GM19395 (cell line): ENCODE results near the gene ZMIZ2.
"Not testable (repeated sequence)": the region's sequence is repeated elsewhere in the genome, so short reads cannot be mapped to it uniquely, and the experiment has no call there.

Experiments used
- ATAC-seq: cut with Tn5 transposase; IDR thresholded peaks from one replicate; pipeline ENCODE4 v1.9.1; 2021; ENCODE audit warnings: mild to moderate bottlenecking, moderate library complexity; ENCODE audit not compliant: unreplicated experiment

The ZMIZ2 gene

GRCh38 chr7:44798649-44799305 is 50.1 kb downstream of the ZMIZ2 start:
- ATAC-seq: no peak

- no peak for ATAC-seq
Measured at GRCh38 chr7:44799939-44800338, 51.3 kb downstream of the ZMIZ2 start.

- no peak for ATAC-seq
Measured at GRCh38 chr7:44801890-44802289, 53.2 kb downstream of the ZMIZ2 start.

GRCh38 chr7:44802418-44803025 is 53.9 kb downstream of the ZMIZ2 start:
- no peak for ATAC-seq

- ATAC-seq: not testable (repeated sequence)
Measured at GRCh38 chr7:44803828-44804519, 55.3 kb downstream of the ZMIZ2 start.

- no peak for ATAC-seq
Measured at GRCh38 chr7:44805950-44806349, 57.3 kb downstream of the ZMIZ2 start.

- ATAC-seq: no peak
Measured at GRCh38 chr7:44808914-44809393, 60.3 kb downstream of the ZMIZ2 start.

GRCh38 chr7:44811093-44811492 is 62.4 kb downstream of the ZMIZ2 start:
- no peak for ATAC-seq

GRCh38 chr7:44811571-44811970 is 62.9 kb downstream of the ZMIZ2 start:
- no peak for ATAC-seq

GRCh38 chr7:44814919-44815318 is 66.3 kb downstream of the ZMIZ2 start:
- no peak for ATAC-seq

GRCh38 chr7:44819292-44819691 is 70.6 kb downstream of the ZMIZ2 start:
- ATAC-seq: no peak
